Measurements from ENCODE around the gene MOV10L1. TPM values are rescaled to one million over a fixed set of nuclear protein-coding genes. Genes with fewer than 3 reads are reported as not detected.

MOV10L1 gene
- total and polyA plus RNA-seq, 2 donors (not counting 3 experiments of a cell fraction or from before 2014, with no cell fraction given): 27.6 to 37.6 TPM

GRCh38 chr22:50088096-50088495 is 1.7 kb upstream of the MOV10L1 start:
- ChIA-PET CTCF (no interaction called here), POLR2A (interaction anchor here (0.7 kb wide), 1 partner anchor 28 kb away, joined by 4 read pairs; no protein-coding TSS in a partner anchor)
- Histone ChIP-seq H3K4me2 (ENCODE audit: insufficient read depth, low read length) (no peak overlapping the region), H3K27me3 (ENCODE audit: control insufficient read depth in 2 of 2, insufficient read depth in 2 of 2, low read length in 2 of 2) (peaks cover 0 to 6% of the 10 kb centered on the region in 2 experiments), H3K9me1 (replicated peaks; ENCODE audit: control insufficient read depth, extremely low read depth, insufficient read depth, low read length) (no peaks in the 10 kb centered on the region), H3K4me1 (ENCODE audit: control insufficient read depth, extremely low read depth, insufficient read depth, low read length) (no peaks in the 10 kb centered on the region), H4K20me1 (replicated peaks; ENCODE audit: control insufficient read depth, extremely low read depth, insufficient read depth, low read length) (no peaks in the 10 kb centered on the region), H2AFZ (ENCODE audit: low read depth, low read length) (no peak overlapping the region), H3K9ac (replicated peaks; ENCODE audit: extremely low read depth, insufficient read depth, low read length) (no peak overlapping the region), H3K79me2 (ENCODE audit: control insufficient read depth, insufficient read depth, low read length) (no peaks in the 10 kb centered on the region), H3K36me3 (ENCODE audit: control insufficient read depth in 2 of 2, extremely low read depth in 1 of 2, insufficient read depth in 2 of 2, low read length in 2 of 2) (no peaks in the 10 kb centered on the region), H3K9me3 (replicated peaks; ENCODE audit: control insufficient read depth, insufficient read depth, low read length) (no peaks in the 10 kb centered on the region), H3K27ac (ENCODE audit: insufficient read depth, low read depth, low read length) (no peak overlapping the region), H3K4me3 (replicated peaks in 1 of 3; ENCODE audit: insufficient read depth in 1 of 3, low read depth in 1 of 3, low read length in 3 of 3) (no peak overlapping the region)
- dilution Hi-C loops (cut with MboI; ENCODE audit: extremely low pct_ligation_motif_present, low sequenced_read_pairs) (no loop called here), intact Hi-C loops (cut with micrococcal nuclease) (no loop called here)
- no peak for DNase-seq (ENCODE audit: low read depth, low spot score)
- no peak for FAIRE-seq
- BruUV-seq (replicated peaks): no TSS peak
- TF ChIP-seq POLR2A (IDR thresholded peaks at IDR 0.05; ENCODE audit: low read depth, low read length) (no peak), MYC (IDR thresholded peaks at IDR 0.05; ENCODE audit: low read depth, low read length) (no peak), JUN (IDR thresholded peaks at IDR 0.05; ENCODE audit: borderline replicate concordance, insufficient read depth, insufficient read length, low read depth) (no peak), EZH2 (IDR thresholded peaks at IDR 0.05; ENCODE audit: borderline replicate concordance, low read depth, low read length, severe bottlenecking) (no peak)

DNA sequence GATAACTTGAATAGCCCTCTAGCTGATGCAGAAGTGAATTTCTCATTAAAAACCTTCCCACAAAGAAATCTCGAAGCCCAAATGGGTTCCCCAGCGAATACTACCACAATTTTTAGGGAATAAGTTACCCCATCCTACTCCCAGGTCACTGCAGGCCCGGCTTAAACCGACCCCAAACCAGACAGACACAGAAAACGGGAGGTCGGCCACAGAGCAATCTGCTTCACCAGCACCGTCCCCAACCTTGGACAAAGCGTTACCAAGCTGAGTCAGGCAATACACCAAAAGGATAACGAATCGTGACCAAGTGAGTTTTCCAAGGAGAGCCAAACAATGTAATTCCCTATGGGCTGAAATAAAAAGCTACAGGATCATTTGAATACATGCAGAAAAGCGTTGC is 575 bp upstream of the MOV10L1 start:
- peaks cover 0 to 6% of the 10 kb centered on the region in 2 experiments for H3K27me3 ChIP-seq (ENCODE audit: control insufficient read depth in 2 of 2, insufficient read depth in 2 of 2, low read length in 2 of 2)
- no peaks in the 10 kb centered on the region for H4K20me1 ChIP-seq (replicated peaks; ENCODE audit: control insufficient read depth, extremely low read depth, insufficient read depth, low read length)
- peak overlapping the region; percentile 8 for H2AFZ ChIP-seq (ENCODE audit: low read depth, low read length)
- H3K9me3 ChIP-seq (replicated peaks; ENCODE audit: control insufficient read depth, insufficient read depth, low read length): no peaks in the 10 kb centered on the region
- intact Hi-C loops (cut with micrococcal nuclease): no loop called here
- no peak overlapping the region for H3K4me2 ChIP-seq (ENCODE audit: insufficient read depth, low read length)
- DNase-seq (ENCODE audit: low read depth, low spot score): no peak
- H3K79me2 ChIP-seq (ENCODE audit: control insufficient read depth, insufficient read depth, low read length): no peaks in the 10 kb centered on the region
- no peak for TF ChIP-seq JUN (IDR thresholded peaks at IDR 0.05; ENCODE audit: borderline replicate concordance, insufficient read depth, insufficient read length, low read depth)
- TF ChIP-seq EZH2 (IDR thresholded peaks at IDR 0.05; ENCODE audit: borderline replicate concordance, low read depth, low read length, severe bottlenecking): no peak
- no peak for TF ChIP-seq GATA2 (IDR thresholded peaks at IDR 0.05; ENCODE audit: insufficient read depth, insufficient read length, low read depth, low read length)
- TF ChIP-seq POLR2AphosphoS5 (IDR thresholded peaks at IDR 0.05; ENCODE audit: insufficient read depth, low read depth, low read length): no peak
- no peak for TF ChIP-seq FOS (IDR thresholded peaks at IDR 0.05; ENCODE audit: borderline replicate concordance, insufficient read depth, low read length)
- TF ChIP-seq MYC (IDR thresholded peaks at IDR 0.05; ENCODE audit: low read depth, low read length): no peak
- TF ChIP-seq, protein P1, sequence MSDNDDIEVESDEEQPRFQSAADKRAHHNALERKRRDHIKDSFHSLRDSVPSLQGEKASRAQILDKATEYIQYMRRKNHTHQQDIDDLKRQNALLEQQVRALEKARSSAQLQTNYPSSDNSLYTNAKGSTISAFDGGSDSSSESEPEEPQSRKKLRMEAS (IDR thresholded peaks at IDR 0.05; ENCODE audit: insufficient read depth, insufficient read length): no peak
- no peak for TF ChIP-seq POLR2A (IDR thresholded peaks at IDR 0.05; ENCODE audit: low read depth, low read length)
- TF ChIP-seq, protein P2, sequence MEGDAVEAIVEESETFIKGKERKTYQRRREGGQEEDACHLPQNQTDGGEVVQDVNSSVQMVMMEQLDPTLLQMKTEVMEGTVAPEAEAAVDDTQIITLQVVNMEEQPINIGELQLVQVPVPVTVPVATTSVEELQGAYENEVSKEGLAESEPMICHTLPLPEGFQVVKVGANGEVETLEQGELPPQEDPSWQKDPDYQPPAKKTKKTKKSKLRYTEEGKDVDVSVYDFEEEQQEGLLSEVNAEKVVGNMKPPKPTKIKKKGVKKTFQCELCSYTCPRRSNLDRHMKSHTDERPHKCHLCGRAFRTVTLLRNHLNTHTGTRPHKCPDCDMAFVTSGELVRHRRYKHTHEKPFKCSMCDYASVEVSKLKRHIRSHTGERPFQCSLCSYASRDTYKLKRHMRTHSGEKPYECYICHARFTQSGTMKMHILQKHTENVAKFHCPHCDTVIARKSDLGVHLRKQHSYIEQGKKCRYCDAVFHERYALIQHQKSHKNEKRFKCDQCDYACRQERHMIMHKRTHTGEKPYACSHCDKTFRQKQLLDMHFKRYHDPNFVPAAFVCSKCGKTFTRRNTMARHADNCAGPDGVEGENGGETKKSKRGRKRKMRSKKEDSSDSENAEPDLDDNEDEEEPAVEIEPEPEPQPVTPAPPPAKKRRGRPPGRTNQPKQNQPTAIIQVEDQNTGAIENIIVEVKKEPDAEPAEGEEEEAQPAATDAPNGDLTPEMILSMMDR (IDR thresholded peaks at IDR 0.05; ENCODE audit: extremely low read depth in 1 of 2, insufficient read depth in 1 of 2, low read depth in 1 of 2, low read length in 2 of 2): no peak
- dilution Hi-C loops (cut with MboI; ENCODE audit: extremely low pct_ligation_motif_present, low sequenced_read_pairs): no loop called here
- no TSS peak for BruUV-seq (replicated peaks)
- H3K9me1 ChIP-seq (replicated peaks; ENCODE audit: control insufficient read depth, extremely low read depth, insufficient read depth, low read length): no peaks in the 10 kb centered on the region
- no peak overlapping the region for H3K9ac ChIP-seq (replicated peaks; ENCODE audit: extremely low read depth, insufficient read depth, low read length)
- POLR2A ChIA-PET: no interaction called here
- no peak overlapping the region for H3K27ac ChIP-seq (ENCODE audit: insufficient read depth, low read depth, low read length)
- H3K4me3 ChIP-seq (replicated peaks in 1 of 3; ENCODE audit: insufficient read depth in 1 of 3, low read depth in 1 of 3, low read length in 3 of 3): no peak overlapping the region
- peak; percentile 38 for FAIRE-seq
- CTCF ChIA-PET: no interaction called here
- no peaks in the 10 kb centered on the region for H3K36me3 ChIP-seq (ENCODE audit: control insufficient read depth in 2 of 2, extremely low read depth in 1 of 2, insufficient read depth in 2 of 2, low read length in 2 of 2)
- no peaks in the 10 kb centered on the region for H3K4me1 ChIP-seq (ENCODE audit: control insufficient read depth, extremely low read depth, insufficient read depth, low read length)

All from endothelial cell of umbilical vein (primary cell).